Stimulated activated CD8-positive, alpha-beta memory T cell treated with anti-CD3 and anti-CD28 coated beads, Interleukin-7, amount 100 ng/mL, for 1 hour (primary cell): ENCODE measurements around the gene IGF2R.
"Not testable (repeated sequence)": the region's sequence is repeated elsewhere in the genome, so short reads cannot be mapped to it uniquely, and the experiment has no call there.

ENCODE experiments used
- DNase-seq, 2 donors: peaks; one replicate each; pipeline ENCODE4 v3.0.0-alpha.2; 2020; ENCODE audit warnings: low read depth in 2 of 2

IGF2R gene, protein sequence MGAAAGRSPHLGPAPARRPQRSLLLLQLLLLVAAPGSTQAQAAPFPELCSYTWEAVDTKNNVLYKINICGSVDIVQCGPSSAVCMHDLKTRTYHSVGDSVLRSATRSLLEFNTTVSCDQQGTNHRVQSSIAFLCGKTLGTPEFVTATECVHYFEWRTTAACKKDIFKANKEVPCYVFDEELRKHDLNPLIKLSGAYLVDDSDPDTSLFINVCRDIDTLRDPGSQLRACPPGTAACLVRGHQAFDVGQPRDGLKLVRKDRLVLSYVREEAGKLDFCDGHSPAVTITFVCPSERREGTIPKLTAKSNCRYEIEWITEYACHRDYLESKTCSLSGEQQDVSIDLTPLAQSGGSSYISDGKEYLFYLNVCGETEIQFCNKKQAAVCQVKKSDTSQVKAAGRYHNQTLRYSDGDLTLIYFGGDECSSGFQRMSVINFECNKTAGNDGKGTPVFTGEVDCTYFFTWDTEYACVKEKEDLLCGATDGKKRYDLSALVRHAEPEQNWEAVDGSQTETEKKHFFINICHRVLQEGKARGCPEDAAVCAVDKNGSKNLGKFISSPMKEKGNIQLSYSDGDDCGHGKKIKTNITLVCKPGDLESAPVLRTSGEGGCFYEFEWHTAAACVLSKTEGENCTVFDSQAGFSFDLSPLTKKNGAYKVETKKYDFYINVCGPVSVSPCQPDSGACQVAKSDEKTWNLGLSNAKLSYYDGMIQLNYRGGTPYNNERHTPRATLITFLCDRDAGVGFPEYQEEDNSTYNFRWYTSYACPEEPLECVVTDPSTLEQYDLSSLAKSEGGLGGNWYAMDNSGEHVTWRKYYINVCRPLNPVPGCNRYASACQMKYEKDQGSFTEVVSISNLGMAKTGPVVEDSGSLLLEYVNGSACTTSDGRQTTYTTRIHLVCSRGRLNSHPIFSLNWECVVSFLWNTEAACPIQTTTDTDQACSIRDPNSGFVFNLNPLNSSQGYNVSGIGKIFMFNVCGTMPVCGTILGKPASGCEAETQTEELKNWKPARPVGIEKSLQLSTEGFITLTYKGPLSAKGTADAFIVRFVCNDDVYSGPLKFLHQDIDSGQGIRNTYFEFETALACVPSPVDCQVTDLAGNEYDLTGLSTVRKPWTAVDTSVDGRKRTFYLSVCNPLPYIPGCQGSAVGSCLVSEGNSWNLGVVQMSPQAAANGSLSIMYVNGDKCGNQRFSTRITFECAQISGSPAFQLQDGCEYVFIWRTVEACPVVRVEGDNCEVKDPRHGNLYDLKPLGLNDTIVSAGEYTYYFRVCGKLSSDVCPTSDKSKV (N-terminal part only)

DNA sequence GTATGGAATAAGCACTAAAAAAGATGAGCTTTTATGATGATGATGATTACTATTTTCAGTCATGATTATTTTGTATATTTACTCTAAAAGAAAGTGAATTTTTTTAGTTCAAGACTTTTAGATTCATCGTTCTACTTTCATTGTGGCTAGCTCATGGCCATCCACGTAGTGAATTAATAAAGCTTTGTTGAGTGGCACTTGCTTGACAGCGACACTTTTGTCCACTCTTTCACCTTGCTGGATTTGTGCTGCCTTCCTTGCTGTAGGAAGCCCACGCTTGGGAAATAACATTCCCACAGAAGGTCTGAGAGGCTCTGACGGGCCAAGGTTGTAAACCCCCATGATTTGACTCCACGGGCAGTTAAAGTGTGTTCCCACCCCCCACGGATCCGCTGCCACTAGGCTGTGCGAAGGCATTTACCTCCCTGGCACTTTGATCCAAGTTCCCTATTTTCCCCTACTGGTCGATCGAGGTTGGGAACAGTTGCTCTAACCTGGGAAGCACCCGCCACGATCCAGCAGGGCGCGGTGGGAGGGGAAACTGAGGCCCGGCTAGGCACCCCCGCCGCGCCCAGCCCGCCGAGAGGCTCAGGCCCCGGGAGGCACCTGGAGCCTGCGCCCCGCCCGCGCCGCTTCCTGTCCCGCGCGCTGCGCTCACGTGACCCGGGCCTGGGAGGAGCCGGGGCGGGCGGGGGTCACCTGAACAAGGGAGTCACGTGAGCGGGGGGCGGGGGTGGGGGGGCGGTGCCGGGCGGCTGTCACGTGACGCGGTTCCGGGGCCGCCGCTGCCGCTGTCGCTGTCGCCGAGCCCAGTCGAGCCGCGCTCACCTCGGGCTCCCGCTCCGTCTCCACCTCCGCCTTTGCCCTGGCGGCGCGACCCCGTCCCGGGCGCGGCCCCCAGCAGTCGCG, at the start of gene IGF2R:
TSS of gene IGF2R (plus strand) at position 788 of the 909 bp plus-strand sequence. CDS start 165 bp downstream, outside the sequence.
- DNase-seq, result peak; percentile 81 to 82

DNA sequence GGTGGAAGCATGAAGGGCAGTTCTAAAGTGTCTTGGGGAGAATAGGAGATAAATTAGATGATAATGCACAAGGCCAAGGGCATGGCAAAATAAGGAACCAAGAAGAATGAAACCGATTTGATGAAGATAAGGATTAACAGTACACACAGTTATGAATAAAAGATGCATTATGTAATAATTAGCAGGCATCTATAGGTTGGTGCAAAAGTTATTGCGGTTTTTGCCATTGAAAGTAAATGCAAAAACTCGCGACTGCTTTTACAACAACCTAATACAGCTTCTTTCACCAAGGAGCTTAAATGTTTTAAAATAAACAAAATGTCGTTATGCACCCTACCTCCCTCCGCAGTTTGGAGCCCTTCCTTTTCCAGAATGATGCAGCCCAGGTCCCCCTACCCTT, 49.1 kb upstream of the IGF2R start:
- DNase-seq, result no peak

DNA sequence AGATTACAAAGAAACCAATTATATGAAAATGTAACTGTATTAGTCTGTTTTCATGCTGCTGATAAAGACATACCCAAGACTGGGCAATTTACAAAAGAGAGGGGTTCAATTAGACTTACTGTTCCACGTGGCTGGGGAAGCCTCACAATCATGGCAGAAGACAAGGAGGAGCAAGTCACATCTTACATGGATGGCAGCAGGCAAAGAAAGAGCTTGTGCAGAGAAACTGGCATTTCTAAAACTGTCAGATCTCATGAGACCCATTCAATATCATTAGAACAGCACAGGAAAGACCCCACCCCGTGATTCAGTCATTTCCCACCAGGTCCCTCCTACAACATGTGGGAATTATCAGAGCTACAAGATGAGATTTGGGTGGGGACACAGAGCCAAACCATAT, 44.7 kb upstream of the IGF2R start:
- DNase-seq, result not testable (repeated sequence)

DNA sequence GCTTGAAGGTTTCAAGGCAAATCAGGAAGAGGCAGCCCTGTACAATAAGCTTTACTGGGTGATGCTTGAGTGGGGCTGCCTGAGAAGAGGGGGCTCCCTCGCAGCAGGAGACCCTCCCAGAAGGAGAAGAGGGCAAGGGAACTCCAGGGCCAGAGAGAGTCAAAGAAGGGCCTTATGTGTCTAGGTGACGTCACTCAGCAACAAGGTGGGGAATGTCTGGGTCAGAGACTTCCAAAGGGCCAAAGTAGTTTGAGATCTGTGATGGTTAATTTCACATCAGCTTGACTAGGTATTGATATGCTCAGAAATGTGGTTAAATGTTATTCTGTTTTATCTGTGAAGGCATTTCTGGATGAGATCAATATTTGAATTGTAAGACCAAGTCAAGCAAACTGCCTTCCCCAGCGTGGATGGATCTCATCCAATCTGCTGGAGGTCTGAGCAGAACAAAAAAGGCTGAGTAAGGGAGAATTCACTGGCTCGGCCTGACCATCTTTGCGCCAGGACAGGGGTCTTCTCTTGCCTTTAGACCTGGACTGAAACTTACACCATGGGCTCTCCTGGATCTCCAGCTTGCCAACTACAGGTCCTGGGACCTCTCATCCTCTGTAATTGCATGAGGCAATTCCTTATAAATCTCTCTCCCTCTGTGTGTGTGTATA, 42.2 kb upstream of the IGF2R start:
- DNase-seq, result no peak

DNA sequence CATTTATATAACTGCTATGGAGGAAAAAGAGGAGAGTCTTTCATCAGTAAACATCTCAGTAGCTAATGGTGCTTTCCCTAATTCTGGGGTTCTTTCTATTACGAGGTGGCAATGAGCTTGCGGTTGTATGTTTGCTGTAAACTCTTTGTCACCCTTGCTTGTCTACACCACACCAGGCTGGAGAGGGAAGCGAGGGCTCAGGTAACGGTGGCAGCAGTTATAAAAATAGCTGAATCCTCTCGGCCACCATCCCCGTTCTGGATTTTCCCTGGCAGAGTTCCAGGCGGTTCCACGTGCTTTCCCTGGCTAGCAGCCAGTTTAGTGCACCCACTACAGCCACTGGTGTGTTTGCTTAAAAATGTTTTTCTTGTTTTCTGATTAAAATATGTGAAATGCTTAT, 39.1 kb upstream of the IGF2R start:
- DNase-seq, result no peak

DNA sequence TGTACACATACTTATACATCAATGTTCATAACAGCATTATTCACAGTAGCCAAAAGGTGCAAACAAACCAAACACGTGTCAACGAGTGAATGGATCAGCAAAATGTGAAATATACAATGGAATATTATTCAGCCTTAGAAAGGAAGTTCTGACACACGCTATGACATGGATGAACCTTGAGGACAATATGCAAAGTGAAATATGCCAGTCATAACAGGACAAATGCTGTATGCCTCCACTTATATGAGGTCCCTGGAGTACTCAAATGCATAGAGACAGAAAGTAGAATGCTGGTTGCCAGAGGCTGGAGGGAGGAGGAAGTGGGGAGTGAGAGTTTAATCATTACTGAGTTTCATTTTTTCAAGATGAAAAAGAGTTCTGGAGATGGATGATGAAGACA, 37.8 kb upstream of the IGF2R start:
- no peak for DNase-seq

DNA sequence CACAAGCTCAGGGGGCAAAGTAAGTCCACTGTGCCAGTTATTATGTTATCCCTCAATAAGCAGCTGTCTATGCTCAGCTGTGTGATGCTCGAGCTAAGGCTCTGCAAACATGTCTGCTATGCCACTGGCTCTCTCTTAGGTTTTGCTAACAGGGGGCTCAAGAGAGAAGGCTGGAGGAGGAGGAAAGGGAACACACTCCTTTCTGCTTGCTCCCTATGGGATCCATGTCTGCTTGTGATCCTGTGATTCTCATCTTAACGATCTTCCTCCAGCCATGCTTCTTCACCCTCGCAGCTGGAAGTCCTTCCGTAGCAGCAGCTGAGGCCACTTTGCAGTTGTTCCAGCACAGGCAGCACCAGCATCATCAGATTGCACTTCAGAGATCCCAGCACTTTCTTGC, 37.0 kb upstream of the IGF2R start:
- no peak for DNase-seq

DNA sequence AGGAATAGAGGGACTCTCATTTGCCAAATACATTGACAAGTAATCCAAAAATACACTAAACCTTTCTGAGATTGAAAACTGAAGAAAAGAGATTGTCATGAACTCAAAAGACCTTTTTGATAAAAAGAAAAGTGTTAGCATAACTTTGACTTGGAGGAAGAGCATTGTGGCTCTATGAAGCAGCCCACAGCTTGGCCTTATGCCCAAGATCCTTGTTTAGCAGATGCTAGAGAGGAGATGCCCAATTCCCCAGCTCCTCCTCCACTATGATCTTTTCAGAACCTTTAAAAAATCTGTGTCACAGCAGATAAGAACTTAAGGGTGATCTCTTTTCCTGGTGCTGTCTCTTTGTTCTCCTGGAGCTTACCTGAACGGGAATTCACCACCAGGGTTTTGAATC, 35.8 kb upstream of the IGF2R start:
- no peak for DNase-seq

DNA sequence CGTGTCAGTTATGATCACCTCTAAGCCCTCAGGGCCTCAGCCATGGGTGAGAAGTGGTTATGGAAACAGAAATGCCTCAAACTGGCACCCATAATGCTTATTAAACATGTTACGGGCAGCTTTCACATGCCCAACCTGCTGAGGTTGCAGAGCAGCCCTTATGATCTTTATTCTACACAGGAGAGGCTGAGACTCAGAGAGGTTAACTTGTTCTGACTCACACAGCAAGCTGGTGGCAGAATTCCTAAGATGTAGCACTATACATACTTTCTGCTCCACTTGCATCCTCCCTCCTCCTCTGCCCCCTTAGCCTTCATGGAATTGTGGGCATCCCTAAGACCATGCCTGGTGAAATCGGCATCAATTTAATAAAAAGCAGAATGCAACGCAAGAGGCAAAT, 34.7 kb upstream of the IGF2R start:
- no peak for DNase-seq

DNA sequence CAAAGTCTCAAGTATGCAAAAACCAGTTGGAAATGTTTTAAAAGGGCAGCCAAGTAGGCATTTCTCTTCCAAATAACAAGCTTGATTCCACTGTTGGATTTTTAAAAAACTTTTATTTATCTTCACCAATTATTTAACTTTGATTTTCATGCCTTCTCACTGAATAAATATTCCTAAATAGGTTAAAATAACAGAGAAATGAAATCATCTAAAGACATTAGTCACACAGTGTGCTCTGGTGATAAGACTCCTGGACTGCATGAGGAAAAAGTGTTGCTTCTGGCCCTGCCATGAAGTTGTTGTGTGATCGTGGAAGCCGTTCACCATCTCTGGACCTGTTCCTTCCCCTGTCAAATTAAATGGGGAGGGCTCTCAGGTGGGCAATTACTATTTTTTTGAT, 33.8 kb upstream of the IGF2R start:
- no peak for DNase-seq

DNA sequence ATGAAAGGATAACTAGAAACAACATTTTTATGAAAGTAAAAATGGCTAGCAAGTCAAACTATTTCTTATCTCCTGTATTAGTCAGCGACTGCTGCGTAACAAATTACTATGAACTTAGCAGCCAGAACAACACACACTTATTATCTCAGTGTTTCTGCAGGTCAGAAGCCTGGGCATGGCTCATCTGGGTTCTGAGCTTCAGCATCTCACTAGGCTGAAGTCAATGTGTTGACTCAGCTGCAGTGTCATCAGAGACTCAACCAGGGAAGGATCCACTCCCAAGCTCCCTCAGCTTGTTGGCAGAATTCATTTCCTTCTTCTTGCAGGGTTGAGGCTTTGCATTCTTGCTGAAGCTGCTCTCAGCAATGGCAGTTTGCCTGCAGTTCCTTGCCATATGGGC, 33.2 kb upstream of the IGF2R start:
- no peak for DNase-seq

DNA sequence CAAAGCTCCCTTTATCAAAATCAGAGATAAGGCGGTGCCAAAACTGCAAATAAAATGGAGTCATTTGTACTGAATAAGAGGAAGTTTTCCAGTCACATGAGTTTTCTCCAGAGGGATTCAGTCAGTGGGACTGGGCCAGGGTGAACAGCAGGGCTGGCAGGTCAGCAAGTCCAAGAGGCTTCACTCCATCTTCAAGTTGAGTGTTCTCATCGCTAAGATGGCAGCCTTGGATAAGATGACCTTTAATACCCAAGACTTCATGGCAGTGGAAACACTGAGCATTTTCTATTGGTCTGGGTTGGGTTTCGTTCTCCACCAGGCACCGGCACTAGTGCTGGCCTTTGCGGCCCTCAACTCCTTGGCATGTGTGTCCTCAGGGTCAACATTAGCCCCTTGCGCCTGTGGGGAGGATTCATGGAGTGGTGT, 29.3 kb upstream of the IGF2R start:
- no peak for DNase-seq

DNA sequence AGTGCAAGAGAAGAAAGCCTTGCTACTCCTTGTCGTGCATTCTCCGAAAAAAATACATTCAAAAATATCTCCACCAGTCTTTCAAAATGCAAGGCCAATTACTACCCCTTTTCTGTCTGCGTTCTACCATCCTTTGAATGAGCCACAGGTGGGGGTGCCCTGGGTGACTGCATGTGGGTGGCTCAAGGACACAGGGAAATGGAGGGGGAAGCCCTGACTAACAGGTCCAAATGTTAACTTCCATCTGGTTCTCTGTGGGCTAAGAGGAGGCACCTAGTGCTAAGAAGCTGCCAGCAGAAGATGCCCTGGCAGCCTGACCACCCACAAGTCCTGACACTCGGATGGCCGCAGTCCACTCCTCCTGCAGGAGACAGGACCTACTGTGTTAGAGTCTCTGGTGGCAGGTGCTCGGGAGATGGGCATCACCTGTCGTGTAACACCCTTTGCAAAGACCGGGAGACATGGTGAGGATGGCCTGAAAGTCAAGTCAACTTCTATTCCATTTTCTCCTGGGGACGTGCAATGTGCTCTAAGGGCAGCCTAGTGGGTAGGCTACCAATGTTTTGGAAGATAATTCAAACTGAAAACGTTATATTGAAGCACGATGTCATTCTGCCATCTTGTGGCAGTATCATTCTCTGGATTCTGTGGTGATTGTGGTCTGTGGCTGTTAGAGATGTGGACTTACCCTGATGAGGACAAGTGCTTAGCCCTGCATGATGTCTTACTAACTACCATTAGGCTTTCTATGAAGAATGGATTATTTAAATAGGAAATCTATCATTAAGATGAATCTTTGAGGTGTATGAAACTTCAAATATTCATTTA, 27.4 kb upstream of the IGF2R start:
- peak in 1 of 2 donors; percentile 10 for DNase-seq

DNA sequence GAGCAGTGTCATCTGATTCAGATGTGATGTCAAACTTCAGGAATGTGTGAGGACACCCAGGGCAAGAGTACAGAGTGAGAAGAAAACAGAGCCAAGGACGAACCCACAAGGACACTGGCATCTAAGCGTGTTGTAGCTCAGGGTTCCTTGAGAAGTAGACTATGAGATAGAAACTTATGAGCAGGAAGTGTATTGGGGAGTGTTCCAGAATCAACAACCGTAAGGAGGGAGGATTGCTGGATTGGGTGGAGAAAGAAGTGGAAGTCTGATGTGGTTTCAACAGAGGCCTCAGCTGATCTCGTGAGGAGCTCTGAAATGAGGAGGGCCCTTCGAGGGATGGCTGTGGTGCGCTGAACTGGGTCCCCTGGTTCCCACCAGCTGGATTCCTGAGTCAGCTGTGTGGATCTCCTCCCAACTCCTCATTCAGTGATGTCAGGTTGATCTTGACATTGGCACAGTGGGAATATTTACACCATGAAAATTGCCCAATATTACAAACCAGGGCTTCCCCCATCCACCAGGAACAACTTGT, 25.7 kb upstream of the IGF2R start:
- no peak for DNase-seq

DNA sequence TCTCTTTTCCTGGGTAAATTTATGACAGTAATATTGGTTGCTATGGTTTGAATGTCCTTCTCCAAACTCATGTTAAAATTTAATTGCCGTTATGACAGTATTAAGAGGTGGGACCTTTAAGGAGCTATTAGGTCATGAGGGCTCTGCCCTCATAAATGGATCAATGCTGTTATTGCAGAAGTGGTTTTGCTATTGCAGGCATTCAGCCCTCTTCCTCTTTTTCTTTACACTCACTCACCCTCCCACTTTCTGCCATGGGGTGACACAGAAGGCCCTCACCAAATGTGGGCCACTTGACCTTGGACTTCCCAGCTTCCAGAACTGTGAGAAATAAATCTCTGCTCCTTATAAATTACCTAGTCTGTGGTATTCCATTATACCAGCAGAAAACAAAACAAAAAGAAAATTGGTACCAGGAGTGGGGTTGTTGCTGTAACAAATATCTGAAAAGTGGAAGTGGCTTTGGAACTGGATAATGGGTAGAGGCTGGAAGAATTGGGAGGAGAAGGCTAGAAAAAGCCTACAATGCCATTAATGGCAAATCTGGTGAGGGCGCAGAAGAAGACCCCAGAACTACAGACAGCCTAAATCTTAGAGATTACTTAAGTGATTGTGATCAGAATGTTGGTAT, 24.8 kb upstream of the IGF2R start:
- no peak for DNase-seq

DNA sequence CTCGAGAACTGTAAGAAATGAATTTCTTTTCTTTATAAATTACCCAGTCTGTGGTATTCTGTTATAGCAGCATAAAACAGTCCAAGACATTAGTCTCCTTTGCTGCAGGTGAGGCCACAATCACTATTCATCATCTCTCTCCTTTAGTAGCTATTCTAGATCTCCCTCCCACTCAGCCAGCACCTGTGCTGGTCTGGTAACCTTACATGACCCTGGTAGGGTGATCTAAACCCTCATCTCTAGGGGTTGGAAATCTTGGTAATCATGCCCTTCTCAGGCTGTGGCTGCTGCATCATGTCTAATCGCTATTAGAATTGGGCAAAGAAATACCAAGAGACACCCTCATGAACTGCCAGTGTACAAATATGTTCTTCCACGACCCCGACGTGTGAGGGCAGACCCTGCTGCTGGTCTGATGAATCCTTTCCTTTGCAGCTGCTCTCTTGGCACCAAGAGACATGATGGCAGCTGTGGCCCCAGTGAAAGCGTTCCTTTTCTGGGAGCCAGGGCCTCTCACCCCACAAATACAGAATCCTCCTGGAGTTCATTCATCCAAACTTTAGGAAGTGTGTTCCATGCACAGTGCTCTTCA, 23.0 kb upstream of the IGF2R start:
- DNase-seq, result no peak

DNA sequence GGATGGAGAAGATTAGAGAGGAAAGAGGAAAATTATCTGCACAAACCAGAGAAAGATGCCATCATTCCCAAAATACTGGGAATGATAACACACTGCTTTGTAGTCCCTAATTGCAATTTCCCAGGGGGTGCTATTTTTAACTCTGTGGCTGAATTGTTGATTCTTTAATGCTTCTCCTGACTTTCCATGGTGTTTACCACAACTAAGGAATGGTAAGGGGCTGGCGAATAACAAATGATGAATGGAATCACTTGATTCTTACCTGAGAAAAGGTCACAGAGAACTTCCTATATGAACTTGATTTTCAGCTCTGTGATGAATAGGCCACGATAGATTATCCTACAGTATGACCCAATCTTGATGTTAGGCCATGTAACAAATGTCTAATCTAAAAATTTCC, 22.0 kb upstream of the IGF2R start:
- no peak for DNase-seq

DNA sequence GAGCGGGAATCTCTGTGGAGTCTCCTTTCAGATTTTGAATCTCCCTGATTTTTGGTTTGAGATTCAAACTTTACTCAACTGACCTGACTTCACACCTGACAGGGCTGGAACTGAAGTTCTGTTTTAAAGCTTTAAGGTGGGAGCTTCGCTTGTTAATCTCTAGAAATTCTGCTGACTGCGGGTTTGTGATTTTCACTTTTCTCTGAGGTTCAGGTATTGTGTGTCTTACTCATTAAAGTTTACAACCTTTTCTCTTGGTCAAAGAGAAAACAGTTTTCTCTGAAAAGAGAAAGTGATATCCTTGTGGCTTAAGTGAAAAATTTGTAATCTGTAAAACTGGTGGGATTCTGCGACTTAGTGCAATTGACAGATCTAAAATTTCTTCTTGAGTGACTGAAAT, 20.7 kb upstream of the IGF2R start:
- no peak for DNase-seq
